ENCODE measurements around the gene MGST3. TPM values are rescaled to one million over a fixed set of nuclear protein-coding genes. Genes with fewer than 3 reads are reported as not detected.

MGST3 gene
- total RNA-seq, 1 experiment from 2014 or later, result 87.7 TPM

DNA sequence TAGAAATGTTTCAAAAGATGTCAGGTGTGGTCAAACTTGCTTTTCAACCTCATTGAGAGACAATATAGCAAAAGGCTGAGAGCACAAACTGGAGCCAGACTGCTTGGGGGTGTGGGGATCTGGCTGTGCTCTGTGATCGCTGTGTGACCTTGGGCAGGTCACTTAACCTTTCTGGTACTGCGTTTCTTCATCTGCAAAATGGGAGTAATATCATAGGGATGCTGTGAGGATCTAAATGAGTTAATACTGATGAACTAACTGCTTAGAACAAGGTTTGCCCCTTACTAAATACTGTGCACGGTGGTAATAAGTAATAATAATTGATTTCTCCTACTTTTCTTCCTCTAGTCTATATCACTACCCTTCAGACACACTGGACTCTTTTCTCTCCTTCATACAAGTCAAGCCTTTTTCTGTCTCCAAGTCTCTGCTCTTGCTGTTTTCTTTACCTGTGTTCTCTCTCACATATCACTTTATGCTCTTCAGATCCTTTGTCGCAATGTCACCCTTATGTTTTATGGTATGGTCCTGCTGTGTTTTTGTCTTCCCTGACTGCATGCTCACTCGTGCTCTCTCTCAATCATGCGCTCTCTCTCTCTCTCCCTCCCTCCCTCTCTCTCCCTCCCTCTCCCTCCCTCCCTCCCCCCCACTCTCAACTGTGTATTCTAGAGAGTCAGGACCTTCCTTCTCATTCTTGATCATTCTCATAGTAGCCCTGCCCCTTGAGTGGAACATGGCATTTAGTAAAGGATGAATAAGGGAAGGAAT, 3.3 kb downstream of the MGST3 start:
- Histone ChIP-seq H2AFZ (ENCODE audit: low read length) (no peak overlapping the region), H3K18ac (ENCODE audit: insufficient read length, low read depth, low read length) (no peak overlapping the region), H2AK5ac (ENCODE audit: insufficient read length, low read length) (no peak overlapping the region), H3K23me2 (ENCODE audit: insufficient read length, low read depth, low read length, poor library complexity, severe bottlenecking) (peaks cover 11% of the 10 kb centered on the region), H3K23ac (ENCODE audit: insufficient read length, low read depth, low read length) (no peak overlapping the region), H4K20me1 (ENCODE audit: control insufficient read depth, insufficient read depth, insufficient read length) (no peaks in the 10 kb centered on the region), H3K4me2 (ENCODE audit: insufficient read depth, insufficient read length, low read length) (peak overlapping the region; percentile 56), H3K56ac (ENCODE audit: insufficient read length, low read depth, low read length) (no peak overlapping the region), H3K27ac (ENCODE audit: insufficient read length, low read depth, low read length) (no peak overlapping the region), H3K79me1 (ENCODE audit: insufficient read depth, low read depth, low read length, poor library complexity, severe bottlenecking) (peaks cover 2% of the 10 kb centered on the region), H3K14ac (ENCODE audit: insufficient read depth, low read length) (no peak overlapping the region), H4K91ac (ENCODE audit: insufficient read length, low read depth, low read length) (no peak overlapping the region), H3K4ac (ENCODE audit: low read depth, low read length) (no peak overlapping the region), H2BK12ac (ENCODE audit: insufficient read length, low read depth, low read length) (no peak overlapping the region), H3T11ph (ENCODE audit: low read length) (no peak overlapping the region), H3K4me1 (ENCODE audit: insufficient read depth, low read length) (peaks cover 7% of the 10 kb centered on the region; the same call in 1 of the 2 replicates), H2BK5ac (ENCODE audit: insufficient read length, low read length) (no peak overlapping the region), H2BK20ac (ENCODE audit: low read depth, low read length, poor library complexity, severe bottlenecking) (no peak overlapping the region), H2BK15ac (ENCODE audit: low read depth, low read length) (no peak overlapping the region), H3K9ac (ENCODE audit: extremely low read depth, insufficient read length, low read length) (no peak overlapping the region), H2BK120ac (ENCODE audit: low read depth, low read length, poor library complexity, severe bottlenecking) (no peak overlapping the region), H3K27me3 (ENCODE audit: insufficient read depth, low read length) (no peaks in the 10 kb centered on the region), H4K8ac (replicated peaks; ENCODE audit: insufficient read length, low read depth, low read length) (no peak overlapping the region), H3K79me2 (ENCODE audit: insufficient read depth, low read length) (peaks cover 3% of the 10 kb centered on the region; the same call in 1 of the 2 replicates), H3K9me3 (ENCODE audit: control insufficient read depth, low read depth, low read length) (no peaks in the 10 kb centered on the region), H4K5ac (ENCODE audit: insufficient read length, low read depth, low read length) (no peak overlapping the region)
- 0 out of 7 replicates have a peak overlapping the region, but pooled peaks of 1 of the 3 experiments have one; percentile 19 for H3K27ac Mint-ChIP-seq
- H3K36me3 Mint-ChIP-seq (ENCODE audit: insufficient read depth in 1 of 3, low read depth in 3 of 3), result peaks cover 3 to 5% (median 5%) of the 10 kb centered on the region in 3 experiments; a peak in 3 of 7 replicates
- H3K9me3 Mint-ChIP-seq, result no peaks in the 10 kb centered on the region
- peak overlapping the region in 1 of 2 experiments; percentile 50; a peak in 2 of 5 replicates for H3K4me3 Mint-ChIP-seq
- no peaks in the 10 kb centered on the region for H3K27me3 Mint-ChIP-seq (ENCODE audit: low read depth)
- no CpG with 5 or more reads among the region's 6 CpGs for WGBS (ENCODE audit: extremely low coverage, insufficient read length, low lambda C conversion rate)
- TF ChIP-seq, protein P1, sequence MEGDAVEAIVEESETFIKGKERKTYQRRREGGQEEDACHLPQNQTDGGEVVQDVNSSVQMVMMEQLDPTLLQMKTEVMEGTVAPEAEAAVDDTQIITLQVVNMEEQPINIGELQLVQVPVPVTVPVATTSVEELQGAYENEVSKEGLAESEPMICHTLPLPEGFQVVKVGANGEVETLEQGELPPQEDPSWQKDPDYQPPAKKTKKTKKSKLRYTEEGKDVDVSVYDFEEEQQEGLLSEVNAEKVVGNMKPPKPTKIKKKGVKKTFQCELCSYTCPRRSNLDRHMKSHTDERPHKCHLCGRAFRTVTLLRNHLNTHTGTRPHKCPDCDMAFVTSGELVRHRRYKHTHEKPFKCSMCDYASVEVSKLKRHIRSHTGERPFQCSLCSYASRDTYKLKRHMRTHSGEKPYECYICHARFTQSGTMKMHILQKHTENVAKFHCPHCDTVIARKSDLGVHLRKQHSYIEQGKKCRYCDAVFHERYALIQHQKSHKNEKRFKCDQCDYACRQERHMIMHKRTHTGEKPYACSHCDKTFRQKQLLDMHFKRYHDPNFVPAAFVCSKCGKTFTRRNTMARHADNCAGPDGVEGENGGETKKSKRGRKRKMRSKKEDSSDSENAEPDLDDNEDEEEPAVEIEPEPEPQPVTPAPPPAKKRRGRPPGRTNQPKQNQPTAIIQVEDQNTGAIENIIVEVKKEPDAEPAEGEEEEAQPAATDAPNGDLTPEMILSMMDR (conservative IDR thresholded peaks at IDR 0.05), result no peak
- peaks cover 44 to 52% of the 10 kb centered on the region in 2 experiments for H3K4me1 Mint-ChIP-seq
- DNase-seq, result no peak

Data from H9 (cell line).